GM21717 (cell line): ENCODE results near the gene TMEM42.

Source experiments
- ATAC-seq: cut with Tn5 transposase; IDR thresholded peaks from one replicate; pipeline ENCODE4 v1.9.1; 2021; ENCODE audit warnings: mild to moderate bottlenecking, moderate library complexity; ENCODE audit not compliant: unreplicated experiment

The TMEM42 gene

DNA sequence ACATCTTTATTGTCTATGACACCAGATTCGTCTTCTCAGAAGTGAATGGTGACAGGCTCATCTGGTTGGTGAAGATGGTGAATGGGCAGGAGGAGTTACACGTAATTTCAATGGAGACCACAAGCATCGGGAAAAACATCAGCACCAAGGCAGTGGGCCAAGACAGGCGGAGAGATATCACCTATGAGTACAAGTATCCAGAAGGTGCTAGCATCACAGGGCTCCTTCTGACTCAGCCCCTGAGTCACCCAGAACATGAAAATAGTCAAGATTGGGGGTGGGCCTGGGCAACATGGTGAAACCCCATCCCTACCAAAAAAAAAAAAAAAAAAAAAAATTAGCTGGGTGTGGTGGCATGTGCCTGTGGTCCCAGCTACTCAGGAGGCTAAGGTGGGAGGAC lies 45.3 kb downstream of the TMEM42 start:
- ATAC-seq, result no peak

DNA sequence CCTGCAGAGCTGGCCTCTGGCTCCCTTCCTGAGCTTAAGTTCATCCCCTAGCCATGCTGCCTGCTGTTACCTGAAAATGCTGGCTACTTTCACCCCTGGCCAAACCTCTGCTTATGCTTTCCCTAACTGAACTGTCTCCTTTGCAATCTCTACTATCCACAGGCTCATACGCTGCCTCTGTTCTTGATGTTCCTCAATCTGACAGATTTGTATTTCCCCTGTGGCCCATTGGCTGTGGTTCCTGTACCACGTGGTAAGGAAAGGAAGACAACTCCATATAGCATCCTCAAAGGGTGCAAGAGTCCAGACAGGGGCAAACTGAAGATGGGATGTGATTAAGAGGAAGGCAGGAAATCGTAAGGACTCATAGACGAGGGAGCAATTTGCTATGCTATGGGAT lies 45.9 kb downstream of the TMEM42 start:
- ATAC-seq, result no peak

DNA sequence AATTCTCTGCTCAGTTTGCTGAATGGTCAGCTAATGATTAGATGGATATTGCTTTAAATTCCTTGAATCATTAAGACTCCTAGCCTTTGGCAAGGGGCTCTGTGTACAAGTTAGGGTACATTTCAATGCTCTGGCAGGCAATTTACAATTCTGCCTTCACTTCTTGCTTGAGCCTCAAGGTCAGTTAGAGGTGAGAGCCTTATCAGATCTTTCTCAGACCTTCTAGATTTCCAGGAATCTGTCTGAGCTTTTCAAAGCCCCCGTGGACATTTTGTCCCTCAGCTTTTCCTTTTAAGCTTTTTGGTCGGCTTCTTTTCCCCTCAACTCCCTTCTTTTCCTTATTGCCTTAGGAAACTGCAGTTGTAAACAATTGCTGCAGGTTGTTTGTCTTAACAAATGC lies 47.4 kb downstream of the TMEM42 start:
- no peak for ATAC-seq

DNA sequence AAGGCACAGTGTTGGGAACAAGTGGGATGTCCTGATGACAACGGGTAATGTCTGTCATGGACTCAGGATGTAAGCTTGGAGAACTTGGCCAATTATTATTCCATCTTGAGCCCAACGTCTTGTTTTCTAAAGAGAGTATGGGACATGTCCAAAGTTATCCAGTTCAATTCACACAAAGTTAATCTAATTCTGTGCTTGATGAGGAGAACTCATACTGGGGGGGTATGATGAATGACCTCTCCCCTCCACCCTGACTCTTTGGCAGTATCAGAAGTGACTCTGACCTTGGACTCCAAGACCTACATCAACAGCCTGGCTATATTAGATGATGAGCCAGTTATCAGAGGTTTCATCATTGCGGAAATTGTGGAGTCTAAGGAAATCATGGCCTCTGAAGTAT lies 49.0 kb downstream of the TMEM42 start:
- no peak for ATAC-seq

DNA sequence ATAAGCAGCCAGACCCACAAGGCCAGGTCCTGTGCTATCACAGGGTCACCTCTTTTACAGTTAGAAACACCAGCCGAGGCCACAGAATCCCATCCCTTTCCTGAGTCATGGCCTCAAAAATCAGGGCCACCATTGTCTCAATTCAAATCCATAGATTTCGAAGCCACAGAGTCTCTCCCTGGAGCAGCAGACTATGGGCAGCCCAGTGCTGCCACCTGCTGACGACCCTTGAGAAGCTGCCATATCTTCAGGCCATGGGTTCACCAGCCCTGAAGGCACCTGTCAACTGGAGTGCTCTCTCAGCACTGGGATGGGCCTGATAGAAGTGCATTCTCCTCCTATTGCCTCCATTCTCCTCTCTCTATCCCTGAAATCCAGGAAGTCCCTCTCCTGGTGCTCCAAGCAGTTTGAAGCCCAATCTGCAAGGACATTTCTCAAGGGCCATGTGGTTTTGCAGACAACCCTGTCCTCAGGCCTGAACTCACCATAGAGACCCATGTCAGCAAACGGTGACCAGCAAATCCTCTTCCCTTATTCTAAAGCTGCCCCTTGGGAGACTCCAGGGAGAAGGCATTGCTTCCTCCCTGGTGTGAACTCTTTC lies 52.3 kb downstream of the TMEM42 start:
- no peak for ATAC-seq

DNA sequence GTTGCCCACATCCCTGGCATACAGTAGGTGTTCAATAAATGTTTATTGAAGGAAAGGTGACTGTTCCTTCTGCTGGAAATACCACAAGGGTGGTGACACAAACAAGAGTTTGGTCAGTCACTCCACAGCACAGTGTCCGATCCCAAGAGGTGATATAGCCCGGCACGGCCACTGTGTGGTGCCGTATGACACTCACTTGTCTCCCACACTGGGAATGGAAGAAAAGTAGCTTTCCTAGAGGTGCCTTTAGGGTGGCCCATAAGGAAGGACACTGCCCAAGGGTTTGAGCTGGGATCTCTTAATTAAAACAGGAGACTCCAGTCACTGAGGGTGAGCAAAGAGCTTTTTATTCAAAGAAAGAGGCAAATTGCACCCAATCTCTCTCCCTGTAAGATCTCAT lies 53.2 kb downstream of the TMEM42 start:
- no peak for ATAC-seq
